ENCODE results near the gene SPDYE4. TPM values are rescaled to one million over a fixed set of nuclear protein-coding genes. Genes with fewer than 3 reads are reported as not detected.

The SPDYE4 gene
- total RNA-seq, 1 experiment from 2014 or later, result not detected

DNA sequence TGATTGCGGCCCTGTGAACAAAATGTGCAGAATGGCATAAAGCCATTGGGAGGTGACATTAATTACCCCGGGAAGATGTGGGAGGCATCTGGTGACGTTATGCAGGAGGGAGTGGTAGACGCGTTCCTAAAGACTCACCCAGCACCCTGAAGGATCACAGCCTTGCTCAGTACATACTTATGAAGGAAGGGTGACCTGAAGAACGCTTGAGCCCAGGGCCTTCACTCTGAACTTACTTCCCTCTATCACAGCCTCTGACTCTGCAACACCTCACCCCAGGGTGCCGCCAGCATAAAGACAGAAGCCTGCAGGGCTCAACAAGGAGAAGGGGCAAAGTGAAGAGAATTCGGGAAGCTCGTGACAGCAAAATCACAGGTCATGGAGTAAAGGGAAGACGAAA, 31.4 kb upstream of the SPDYE4 start:
- H3F3A ChIP-seq (ENCODE audit: low read length, unreplicated experiment), result no peaks in the 10 kb centered on the region
- H3K4me3 ChIP-seq (ENCODE audit: low read length), result no peak overlapping the region
- no peaks in the 10 kb centered on the region for H3K79me2 ChIP-seq (ENCODE audit: low read length)
- H2AFZ ChIP-seq (ENCODE audit: low read length), result no peak overlapping the region
- ChIA-PET CTCF (no interaction called here), POLR2A (ENCODE audit: unreplicated experiment) (no interaction called here)
- H4K20me1 ChIP-seq (ENCODE audit: low read length), result no peaks in the 10 kb centered on the region
- DNase-seq (no peak), ATAC-seq (no peak)
- no peaks in the 10 kb centered on the region for H3K4me1 ChIP-seq (ENCODE audit: insufficient read depth, low read length)
- H3K27me3 ChIP-seq (ENCODE audit: low read length), result 0 out of 2 replicates have a peak, but pooled peaks cover 14% of the 10 kb centered on the region
- intact Hi-C loops (cut with micrococcal nuclease), result no loop called here
- H3K9me3 ChIP-seq (ENCODE audit: low read length), result no peaks in the 10 kb centered on the region
- TF ChIP-seq EZH2phosphoT487 (IDR thresholded peaks at IDR 0.05; ENCODE audit: borderline replicate concordance, low read length) (no peak), EZH2 (IDR thresholded peaks at IDR 0.05; ENCODE audit: low read length, unreplicated experiment) (no peak)
- TF ChIP-seq, protein P1, sequence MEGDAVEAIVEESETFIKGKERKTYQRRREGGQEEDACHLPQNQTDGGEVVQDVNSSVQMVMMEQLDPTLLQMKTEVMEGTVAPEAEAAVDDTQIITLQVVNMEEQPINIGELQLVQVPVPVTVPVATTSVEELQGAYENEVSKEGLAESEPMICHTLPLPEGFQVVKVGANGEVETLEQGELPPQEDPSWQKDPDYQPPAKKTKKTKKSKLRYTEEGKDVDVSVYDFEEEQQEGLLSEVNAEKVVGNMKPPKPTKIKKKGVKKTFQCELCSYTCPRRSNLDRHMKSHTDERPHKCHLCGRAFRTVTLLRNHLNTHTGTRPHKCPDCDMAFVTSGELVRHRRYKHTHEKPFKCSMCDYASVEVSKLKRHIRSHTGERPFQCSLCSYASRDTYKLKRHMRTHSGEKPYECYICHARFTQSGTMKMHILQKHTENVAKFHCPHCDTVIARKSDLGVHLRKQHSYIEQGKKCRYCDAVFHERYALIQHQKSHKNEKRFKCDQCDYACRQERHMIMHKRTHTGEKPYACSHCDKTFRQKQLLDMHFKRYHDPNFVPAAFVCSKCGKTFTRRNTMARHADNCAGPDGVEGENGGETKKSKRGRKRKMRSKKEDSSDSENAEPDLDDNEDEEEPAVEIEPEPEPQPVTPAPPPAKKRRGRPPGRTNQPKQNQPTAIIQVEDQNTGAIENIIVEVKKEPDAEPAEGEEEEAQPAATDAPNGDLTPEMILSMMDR (conservative IDR thresholded peaks at IDR 0.05; ENCODE audit: low read depth, low read length), result no peak
- no peaks in the 10 kb centered on the region for H3K36me3 ChIP-seq (ENCODE audit: low read depth, low read length)
- BruUV-seq (replicated peaks), result no TSS peak
- no peak overlapping the region for H3K9ac ChIP-seq (ENCODE audit: low read length)
- no peak overlapping the region for H3K27ac ChIP-seq (ENCODE audit: low read length)
- no peak overlapping the region for H3K4me2 ChIP-seq (ENCODE audit: low read length)
- no peaks in the 10 kb centered on the region for H3K9me2 ChIP-seq (replicated peaks; ENCODE audit: low read length)

DNA sequence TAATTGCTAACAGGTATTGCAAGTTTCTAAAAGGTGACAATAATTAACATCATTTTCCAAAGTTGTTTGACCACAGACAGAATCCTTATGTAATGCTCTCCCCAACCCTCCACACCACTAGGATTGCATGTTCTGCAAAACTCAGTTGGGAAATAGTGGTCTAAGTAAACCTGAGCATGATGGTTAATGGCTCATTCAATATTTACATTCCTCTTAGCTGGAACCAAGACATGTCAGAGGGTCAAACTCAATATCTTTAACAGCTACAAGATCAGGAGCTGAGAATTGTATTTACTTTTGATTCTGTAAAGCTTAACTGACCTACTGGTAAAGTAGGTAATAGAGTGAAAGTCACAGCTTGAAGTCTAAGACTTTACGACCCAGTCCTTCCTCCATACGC, 30.7 kb upstream of the SPDYE4 start:
- H3K9me3 ChIP-seq (ENCODE audit: low read length), result no peaks in the 10 kb centered on the region
- H3K27me3 ChIP-seq (ENCODE audit: low read length), result 0 out of 2 replicates have a peak, but pooled peaks cover 14% of the 10 kb centered on the region
- TF ChIP-seq, protein P1 (conservative IDR thresholded peaks at IDR 0.05; ENCODE audit: low read depth, low read length), result no peak
- no peak for TF ChIP-seq EZH2 (IDR thresholded peaks at IDR 0.05; ENCODE audit: low read length, unreplicated experiment)
- no peak for TF ChIP-seq EZH2phosphoT487 (IDR thresholded peaks at IDR 0.05; ENCODE audit: borderline replicate concordance, low read length)
- no peaks in the 10 kb centered on the region for H3K4me1 ChIP-seq (ENCODE audit: insufficient read depth, low read length)
- no TSS peak for BruUV-seq (replicated peaks)
- DNase-seq, result no peak
- ATAC-seq, result no peak
- H3K9me2 ChIP-seq (replicated peaks; ENCODE audit: low read length), result no peaks in the 10 kb centered on the region
- no peak overlapping the region for H3K4me2 ChIP-seq (ENCODE audit: low read length)
- intact Hi-C loops (cut with micrococcal nuclease), result no loop called here
- H3K27ac ChIP-seq (ENCODE audit: low read length), result no peak overlapping the region
- ChIA-PET POLR2A (ENCODE audit: unreplicated experiment) (no interaction called here), CTCF (no interaction called here)
- no peaks in the 10 kb centered on the region for H3F3A ChIP-seq (ENCODE audit: low read length, unreplicated experiment)
- H3K36me3 ChIP-seq (ENCODE audit: low read depth, low read length), result no peaks in the 10 kb centered on the region
- H3K9ac ChIP-seq (ENCODE audit: low read length), result no peak overlapping the region
- no peaks in the 10 kb centered on the region for H4K20me1 ChIP-seq (ENCODE audit: low read length)
- H3K79me2 ChIP-seq (ENCODE audit: low read length), result no peaks in the 10 kb centered on the region
- H3K4me3 ChIP-seq (ENCODE audit: low read length), result no peak overlapping the region
- no peak overlapping the region for H2AFZ ChIP-seq (ENCODE audit: low read length)

DNA sequence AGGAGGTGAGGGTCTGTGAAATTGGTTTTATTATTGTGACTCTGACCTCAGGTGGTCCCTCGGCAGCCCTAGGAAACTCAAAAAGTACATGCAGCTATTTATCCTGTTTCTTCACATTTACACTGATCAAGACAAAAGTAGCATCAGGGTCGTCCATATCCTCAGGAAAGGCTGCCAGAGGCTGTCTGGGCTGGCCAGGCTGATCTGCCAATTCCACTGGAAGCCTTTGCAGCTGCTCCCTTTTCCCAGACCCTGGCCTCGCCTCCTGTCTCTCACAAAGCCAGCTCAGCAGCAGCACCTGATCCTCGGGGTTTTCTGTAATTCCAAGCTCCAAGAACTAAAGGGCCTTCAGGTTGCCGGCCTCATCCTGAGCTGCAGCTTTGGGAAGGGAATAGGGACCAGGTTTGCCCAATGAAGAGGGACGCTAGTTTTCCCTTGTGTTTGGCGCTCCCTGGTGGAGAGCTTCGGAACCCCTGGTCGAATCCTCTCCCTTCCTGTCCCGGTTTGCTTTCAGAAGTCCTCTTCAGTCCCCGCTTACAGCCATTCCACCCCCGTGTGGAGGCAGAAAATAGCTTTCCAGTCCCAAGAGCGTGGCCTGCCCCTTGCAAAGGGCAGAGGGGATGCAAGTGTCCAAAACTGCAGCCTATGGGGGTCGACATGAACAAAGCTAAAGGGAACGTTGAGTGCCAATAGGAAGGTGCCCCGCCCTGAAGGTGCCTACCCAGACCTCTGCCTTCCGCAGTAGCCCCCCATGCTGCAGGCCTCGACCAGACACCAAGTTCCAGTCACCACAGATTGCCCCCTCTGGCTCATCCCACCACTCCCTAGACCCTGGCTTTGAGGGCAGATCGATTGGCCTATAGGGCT, 27.4 kb upstream of the SPDYE4 start:
- DNase-seq (peak; percentile 71), ATAC-seq (peak; percentile 74)
- Histone ChIP-seq H3K27ac (ENCODE audit: low read length) (no peak overlapping the region), H2AFZ (ENCODE audit: low read length) (no peak overlapping the region), H4K20me1 (ENCODE audit: low read length) (no peaks in the 10 kb centered on the region), H3K9ac (ENCODE audit: low read length) (no peak overlapping the region), H3F3A (ENCODE audit: low read length, unreplicated experiment) (no peaks in the 10 kb centered on the region), H3K9me3 (ENCODE audit: low read length) (no peaks in the 10 kb centered on the region), H3K27me3 (ENCODE audit: low read length) (0 out of 2 replicates have a peak, but pooled peaks cover 14% of the 10 kb centered on the region), H3K36me3 (ENCODE audit: low read depth, low read length) (no peaks in the 10 kb centered on the region), H3K4me2 (ENCODE audit: low read length) (no peak overlapping the region), H3K4me1 (ENCODE audit: insufficient read depth, low read length) (no peaks in the 10 kb centered on the region), H3K9me2 (replicated peaks; ENCODE audit: low read length) (no peaks in the 10 kb centered on the region), H3K79me2 (ENCODE audit: low read length) (no peaks in the 10 kb centered on the region), H3K4me3 (ENCODE audit: low read length) (no peak overlapping the region)
- intact Hi-C loops (cut with micrococcal nuclease), result loop anchor here (1.0 kb wide), 1 partner anchor 31 kb away; no protein-coding TSS in a partner anchor
- TF ChIP-seq, protein P1 (conservative IDR thresholded peaks at IDR 0.05; ENCODE audit: low read depth, low read length), result peak; percentile 77
- TF ChIP-seq EZH2 (IDR thresholded peaks at IDR 0.05; ENCODE audit: low read length, unreplicated experiment), result no peak
- no TSS peak for BruUV-seq (replicated peaks)
- POLR2A ChIA-PET (ENCODE audit: unreplicated experiment), result no interaction called here
- CTCF ChIA-PET, result interaction anchor here (0.5 to 1.1 kb wide), 5 partner anchors 9 to 485 kb away, joined by 3 to 10 read pairs (median 3); no protein-coding TSS in a partner anchor
